ENCODE measurements around the gene LRRC4B. TPM values are rescaled to one million over a fixed set of nuclear protein-coding genes. Genes with fewer than 3 reads are reported as not detected.

The LRRC4B gene
- total RNA-seq, 1 experiment from 2014 or later, result 1.7 TPM

DNA sequence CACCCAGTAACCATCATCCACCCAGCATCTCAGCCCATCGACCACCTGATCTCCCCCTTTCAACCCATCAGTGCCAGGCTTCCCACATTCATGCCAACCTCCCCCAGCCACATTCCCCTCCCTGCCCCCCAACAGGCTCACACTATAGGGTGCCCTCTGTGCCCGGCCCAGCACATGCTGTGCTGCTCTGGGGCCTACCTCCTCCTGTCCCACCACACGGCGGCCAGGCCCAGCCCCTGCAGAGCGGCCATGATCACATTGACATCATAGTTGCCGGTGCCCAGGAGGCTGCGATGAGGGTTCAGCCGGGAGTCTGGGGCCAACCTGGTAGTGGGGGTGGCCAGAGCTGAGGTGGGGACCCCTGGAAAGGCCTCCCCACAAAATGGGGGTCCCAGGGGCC is 60.9 kb downstream of the LRRC4B start:
- no peaks in the 10 kb centered on the region for H3K27me3 ChIP-seq
- no peaks in the 10 kb centered on the region for H3K36me3 ChIP-seq
- no peaks in the 10 kb centered on the region for H3K9me3 ChIP-seq
- H3K4me3 ChIP-seq, result no peak overlapping the region
- no peak for DNase-seq

DNA sequence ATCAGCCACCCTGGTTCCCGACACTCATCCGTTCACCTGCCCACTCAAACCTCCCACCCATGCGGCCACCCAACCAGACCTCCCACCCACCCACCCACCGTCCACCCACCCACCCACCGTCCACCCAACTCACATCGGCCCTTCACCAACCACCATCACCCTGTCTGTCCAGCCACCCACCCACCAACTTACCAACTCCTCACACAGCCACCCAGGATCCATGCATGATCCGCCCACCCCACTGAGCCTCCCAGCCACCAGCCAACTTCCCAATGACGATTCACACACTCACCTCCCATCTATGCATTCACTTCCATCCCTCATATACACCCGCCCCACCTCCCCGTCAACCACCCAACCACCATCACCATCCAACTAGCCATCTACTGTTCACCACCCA is 61.5 kb downstream of the LRRC4B start:
- no peaks in the 10 kb centered on the region for H3K36me3 ChIP-seq
- no peaks in the 10 kb centered on the region for H3K27me3 ChIP-seq
- H3K4me3 ChIP-seq, result no peak overlapping the region
- no peaks in the 10 kb centered on the region for H3K9me3 ChIP-seq
- DNase-seq, result no peak

DNA sequence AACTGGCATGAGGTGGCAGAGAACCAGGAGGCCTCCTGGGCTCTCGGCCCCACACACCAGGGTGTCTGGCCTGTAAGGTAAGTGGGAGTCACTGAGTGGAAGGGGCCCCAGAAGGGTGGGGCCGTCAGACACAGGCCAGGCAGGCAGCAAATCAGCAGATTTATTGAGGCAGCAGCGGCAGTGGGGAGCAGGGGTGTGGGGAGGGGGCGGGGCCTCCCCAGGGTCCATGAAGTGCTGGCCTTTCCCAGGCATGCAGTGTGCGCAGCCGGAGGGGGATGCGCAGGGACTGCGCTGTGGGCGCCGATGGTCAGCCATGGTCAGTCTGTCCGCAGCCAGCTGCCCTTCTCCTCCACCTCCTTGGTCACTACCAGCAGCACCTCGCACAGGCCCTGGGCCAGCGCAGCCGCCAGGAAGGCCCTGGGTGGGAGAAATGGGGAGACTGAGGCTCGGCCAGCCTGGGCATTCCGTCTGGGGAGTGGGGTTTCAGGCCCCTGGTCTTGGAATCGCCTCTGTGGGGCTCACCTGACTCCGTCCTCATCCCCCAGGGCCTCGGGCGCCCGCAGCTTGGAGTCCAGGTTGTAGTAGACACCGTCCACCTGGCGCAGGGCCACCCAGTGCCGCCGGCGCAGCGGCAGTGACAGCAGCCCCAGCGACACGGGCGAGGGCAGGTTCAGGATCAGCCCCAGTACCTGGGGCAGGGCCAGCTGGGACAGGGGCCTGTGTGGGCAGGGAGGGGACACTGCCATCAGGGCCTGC is 62.2 kb downstream of the LRRC4B start:
- H3K9me3 ChIP-seq, result no peaks in the 10 kb centered on the region
- no peaks in the 10 kb centered on the region for H3K27me3 ChIP-seq
- DNase-seq, result no peak
- H3K4me3 ChIP-seq, result no peak overlapping the region
- no peaks in the 10 kb centered on the region for H3K36me3 ChIP-seq

DNA sequence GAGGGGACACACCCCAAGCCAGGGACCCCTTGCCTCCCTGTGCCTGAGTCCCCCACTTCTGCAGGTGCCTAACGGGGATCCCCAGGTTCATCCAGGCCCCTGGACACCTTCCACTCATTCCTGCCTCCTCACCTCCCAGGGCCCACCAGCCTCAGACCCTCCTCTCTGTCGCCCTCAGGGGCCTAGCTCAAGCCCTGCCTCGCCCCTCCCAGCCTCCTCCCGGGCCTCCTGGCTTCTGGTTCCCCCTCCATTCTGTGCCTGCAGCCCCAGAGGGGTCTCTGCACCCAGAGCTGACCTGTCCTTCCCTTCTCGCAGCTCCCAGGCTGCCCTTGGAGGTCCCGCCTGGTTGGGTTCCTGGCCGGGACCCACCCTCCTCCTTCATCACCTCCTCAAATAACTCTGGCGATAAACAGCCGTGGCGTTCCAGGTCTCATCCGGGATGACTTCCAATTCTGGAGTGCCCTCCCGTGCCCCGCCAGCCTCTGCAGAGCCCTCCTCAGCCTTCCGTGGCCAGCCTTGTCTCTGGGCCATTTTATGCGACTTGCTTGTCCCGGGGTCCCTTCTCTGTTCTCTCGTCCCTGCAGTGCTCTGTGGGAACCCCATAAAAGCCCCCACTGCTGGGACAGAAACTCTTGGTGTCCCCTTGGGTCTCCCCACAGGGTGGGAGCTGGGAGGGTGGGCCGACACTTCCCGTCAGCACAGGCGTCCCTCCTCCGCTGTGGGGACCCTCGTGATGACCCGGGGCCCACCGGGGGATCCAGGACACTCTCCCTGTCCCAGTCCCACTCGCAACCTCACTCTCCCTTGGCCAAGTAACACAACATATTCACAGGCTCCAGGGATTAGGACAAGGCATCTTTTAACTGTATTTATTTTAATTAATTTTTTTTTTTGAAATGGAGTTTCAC is 66.4 kb downstream of the LRRC4B start:
- no peaks in the 10 kb centered on the region for H3K9me3 ChIP-seq
- H3K27me3 ChIP-seq, result peaks cover 13% of the 10 kb centered on the region
- DNase-seq, result no peak
- no peaks in the 10 kb centered on the region for H3K36me3 ChIP-seq
- H3K4me3 ChIP-seq, result no peak overlapping the region

DNA sequence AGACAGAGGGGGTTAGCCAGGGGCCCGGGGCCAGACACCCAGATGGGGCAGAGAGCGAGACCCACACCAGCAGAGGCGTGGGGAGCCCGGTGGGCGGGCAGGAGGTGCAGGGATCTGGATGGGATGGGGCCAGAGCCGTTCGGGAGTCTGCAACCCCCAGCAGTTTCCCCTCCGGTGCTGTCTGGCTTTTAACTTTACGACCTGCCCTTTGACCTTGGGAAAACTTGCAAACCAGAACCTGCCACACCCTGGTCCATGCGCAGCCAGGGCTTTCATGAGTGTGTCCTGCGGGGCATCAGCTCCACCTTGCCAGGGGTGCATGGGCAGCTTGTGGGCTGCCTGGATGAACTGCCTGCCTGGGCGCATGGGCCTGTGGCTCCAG is 67.1 kb downstream of the LRRC4B start:
- H3K4me3 ChIP-seq, result no peak overlapping the region
- H3K9me3 ChIP-seq, result no peaks in the 10 kb centered on the region
- no peaks in the 10 kb centered on the region for H3K36me3 ChIP-seq
- no peak for DNase-seq
- H3K27me3 ChIP-seq, result peaks cover 17% of the 10 kb centered on the region

DNA sequence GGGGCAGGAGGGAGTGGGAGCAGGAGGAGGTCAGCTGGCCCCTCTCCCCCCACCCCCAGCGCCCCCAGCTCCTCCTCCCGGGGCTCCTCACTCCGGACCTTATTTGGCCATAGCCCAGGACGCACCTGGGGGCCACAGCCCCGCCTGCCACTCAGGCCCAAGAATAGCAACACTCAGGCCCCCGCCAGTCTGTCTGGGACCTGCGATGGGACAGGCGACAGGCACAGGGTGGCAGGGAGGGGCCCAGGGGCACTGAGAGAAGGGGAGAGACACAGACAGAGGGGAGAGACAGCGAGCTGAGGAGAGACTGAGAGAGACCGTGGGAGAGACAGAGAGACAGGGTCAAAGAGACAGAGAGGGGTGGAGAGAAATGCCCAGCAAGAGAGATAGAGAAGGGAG is 67.5 kb downstream of the LRRC4B start:
- no peak overlapping the region for H3K4me3 ChIP-seq

DNA sequence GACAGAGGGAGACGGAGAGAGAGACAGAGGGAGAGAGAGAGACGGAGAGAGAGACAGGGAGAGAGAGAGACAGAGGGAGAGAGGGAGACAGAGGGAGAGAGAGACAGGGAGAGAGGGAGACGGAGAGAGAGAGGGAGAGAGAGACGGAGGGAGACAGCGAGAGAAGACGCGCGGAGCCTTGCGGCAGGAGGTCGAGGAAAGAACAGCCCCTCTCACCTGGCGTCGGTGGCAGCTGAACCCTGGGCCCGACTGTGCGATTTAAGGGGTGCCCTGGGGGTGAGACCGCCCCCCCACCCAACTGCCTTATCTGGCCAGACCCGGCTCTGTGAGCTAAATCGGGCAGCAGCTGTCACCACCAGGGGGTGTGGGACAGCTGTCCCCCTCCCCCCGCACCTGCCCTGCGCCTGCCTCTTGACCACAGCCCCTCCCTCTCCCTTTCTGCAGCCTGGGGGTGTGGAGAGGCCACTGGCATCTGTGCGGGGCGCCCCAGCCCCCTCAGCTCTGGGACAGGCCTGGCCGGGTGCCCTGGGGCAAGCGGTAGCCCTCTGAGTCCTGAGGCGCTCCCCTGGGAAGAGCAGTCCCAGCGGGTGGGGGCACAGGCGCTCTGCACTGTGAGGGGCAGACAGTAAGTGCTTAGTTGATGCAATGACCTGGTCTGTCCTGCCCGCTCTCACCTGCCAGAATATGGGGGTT is 68.0 kb downstream of the LRRC4B start:
- no peaks in the 10 kb centered on the region for H3K9me3 ChIP-seq
- H3K27me3 ChIP-seq, result peaks cover 21% of the 10 kb centered on the region
- H3K4me3 ChIP-seq, result no peak overlapping the region
- no peaks in the 10 kb centered on the region for H3K36me3 ChIP-seq
- DNase-seq, result no peak

More for the DNA sequence above, 67.5 kb downstream of the LRRC4B start:
- H3K9me3 ChIP-seq, result no peaks in the 10 kb centered on the region
- H3K36me3 ChIP-seq, result no peaks in the 10 kb centered on the region
- peaks cover 17% of the 10 kb centered on the region for H3K27me3 ChIP-seq
- no peak for DNase-seq

DNA sequence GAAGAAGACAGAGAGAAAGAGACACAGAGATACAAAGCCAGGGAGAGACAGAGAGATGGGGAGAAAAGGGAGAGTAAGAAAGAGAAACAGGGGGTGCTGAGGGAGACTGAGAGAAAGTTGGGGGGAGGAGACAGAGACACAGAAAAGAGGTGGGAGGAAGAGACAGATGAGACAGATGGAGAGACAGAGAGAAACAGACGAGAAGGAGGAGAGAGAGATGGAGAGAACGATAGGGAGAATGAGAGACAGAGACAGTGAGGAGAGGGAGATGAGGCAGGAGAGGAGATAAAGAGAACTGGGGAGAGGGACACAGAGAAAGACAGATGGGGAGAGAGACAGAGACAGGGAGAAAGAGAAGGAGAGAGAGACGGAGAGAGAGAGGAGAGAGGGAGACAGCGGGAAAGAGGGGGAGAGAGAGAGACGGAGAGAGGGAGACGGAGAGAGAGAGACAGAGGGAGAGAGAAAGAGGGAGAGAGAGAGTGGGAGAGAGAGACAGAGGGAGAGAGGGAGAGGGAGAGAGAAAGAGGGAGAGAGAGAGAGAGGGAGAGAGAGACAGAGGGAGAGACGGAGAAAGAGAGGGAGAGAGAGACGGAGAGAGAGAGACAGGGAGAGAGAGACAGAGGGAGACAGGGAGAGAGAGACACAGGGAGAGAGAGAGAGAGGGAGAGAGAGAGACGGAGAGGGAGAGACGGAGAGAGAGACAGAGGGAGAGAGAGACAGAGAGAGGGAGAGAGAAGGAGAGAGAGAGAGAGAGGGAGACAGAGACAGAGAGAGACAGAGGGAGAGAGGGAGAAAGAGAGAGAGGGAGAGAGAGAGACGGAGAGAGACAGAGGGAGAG is 69.8 kb downstream of the LRRC4B start:
- Histone ChIP-seq H3K4me3 (no peak overlapping the region), H3K27me3 (peaks cover 33% of the 10 kb centered on the region), H3K36me3 (no peaks in the 10 kb centered on the region), H3K9me3 (no peaks in the 10 kb centered on the region)
- no peak for DNase-seq

DNA sequence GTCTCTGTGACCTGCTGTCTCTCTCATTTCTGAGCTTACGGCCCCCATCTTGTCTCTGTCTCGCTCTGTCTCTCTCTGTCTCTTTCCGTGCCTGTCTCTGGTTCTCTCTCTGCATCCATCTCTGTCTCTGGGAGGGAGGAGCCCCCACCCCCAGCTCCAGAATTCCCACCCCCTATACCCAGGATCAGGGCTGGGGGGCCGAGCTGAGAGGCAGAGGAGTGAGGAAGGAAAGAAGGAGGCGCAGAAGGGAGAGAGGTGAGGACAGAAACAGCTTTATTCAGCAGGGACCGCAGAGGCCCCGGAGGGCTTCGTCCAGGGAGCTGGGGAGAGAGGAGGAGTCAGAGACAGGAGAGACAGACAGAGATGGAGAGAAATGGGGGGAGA is 71.2 kb downstream of the LRRC4B start:
- H3K9me3 ChIP-seq, result no peaks in the 10 kb centered on the region
- H3K36me3 ChIP-seq, result no peaks in the 10 kb centered on the region
- peaks cover 39% of the 10 kb centered on the region for H3K27me3 ChIP-seq
- H3K4me3 ChIP-seq, result no peak overlapping the region
- no peak for DNase-seq

DNA sequence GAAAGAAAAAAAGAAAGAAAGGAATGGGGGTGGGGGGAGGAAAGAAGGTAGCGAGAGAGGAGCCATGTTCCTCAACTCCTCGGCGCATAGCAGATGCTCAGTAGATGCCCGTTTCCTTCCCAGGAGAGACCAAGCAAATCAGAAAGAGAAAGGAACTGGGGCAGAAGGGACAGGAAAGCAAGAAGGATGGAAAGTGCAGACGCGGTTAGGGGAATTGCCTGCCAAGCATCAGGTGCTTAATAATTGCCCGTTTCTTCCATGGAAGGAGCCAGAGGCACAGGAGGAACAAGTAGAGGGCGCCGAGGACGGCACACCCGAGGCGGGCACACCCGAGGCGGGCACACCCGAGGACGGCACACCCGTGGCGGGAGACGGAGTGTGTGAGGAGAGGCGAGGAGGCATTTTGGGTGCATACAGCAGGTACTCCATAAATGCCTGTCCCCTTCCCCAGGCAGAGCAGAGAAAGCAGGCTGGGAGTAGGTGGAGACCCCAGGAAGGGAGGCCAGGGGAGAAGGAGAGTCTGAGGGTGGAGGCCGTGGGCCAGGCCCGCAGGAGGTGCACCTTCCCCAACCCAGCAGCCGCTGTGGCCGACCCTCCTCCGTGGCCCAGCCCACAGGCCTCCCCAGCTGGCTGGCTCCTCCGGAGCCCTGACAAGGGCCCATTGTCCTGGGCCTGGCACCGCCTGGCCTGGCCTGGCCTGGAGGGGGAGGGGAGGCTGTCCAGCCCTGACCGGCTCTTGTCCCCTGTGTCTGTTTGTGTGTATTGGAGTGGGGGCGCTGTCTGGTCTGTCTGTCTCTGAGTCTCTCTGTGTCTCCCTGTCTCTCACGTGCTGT is 71.8 kb downstream of the LRRC4B start:
- Histone ChIP-seq H3K4me3 (no peak overlapping the region), H3K9me3 (no peaks in the 10 kb centered on the region), H3K36me3 (no peaks in the 10 kb centered on the region), H3K27me3 (peaks cover 46% of the 10 kb centered on the region)
- DNase-seq, result no peak

DNA sequence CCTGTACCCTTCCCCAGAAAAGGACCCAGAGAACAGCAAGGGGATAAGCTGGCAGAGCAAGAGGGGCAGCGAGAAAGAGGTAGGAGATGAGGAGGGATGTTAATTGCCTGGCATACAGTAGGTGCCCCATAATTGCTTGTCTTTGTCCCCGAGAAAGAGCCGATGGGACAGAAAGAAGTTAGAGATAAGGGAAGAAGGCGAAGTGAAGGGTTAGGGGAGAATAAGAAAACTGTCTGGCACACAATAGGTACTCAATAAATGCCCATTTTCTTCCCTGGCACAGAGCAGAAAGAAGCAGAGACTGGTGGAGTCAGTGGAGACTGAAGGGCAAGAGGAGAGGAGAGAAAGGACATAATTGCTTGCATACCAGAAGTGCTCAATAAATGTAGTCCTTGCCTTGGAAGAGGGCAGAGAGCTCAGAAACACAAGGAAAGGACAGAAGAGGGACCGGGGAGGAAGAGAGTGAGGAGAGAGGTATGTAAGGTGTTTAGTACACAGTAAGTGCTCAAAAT is 73.2 kb downstream of the LRRC4B start:
- H3K9me3 ChIP-seq, result no peaks in the 10 kb centered on the region
- no peaks in the 10 kb centered on the region for H3K36me3 ChIP-seq
- peaks cover 55% of the 10 kb centered on the region for H3K27me3 ChIP-seq
- DNase-seq, result no peak
- H3K4me3 ChIP-seq, result no peak overlapping the region

DNA sequence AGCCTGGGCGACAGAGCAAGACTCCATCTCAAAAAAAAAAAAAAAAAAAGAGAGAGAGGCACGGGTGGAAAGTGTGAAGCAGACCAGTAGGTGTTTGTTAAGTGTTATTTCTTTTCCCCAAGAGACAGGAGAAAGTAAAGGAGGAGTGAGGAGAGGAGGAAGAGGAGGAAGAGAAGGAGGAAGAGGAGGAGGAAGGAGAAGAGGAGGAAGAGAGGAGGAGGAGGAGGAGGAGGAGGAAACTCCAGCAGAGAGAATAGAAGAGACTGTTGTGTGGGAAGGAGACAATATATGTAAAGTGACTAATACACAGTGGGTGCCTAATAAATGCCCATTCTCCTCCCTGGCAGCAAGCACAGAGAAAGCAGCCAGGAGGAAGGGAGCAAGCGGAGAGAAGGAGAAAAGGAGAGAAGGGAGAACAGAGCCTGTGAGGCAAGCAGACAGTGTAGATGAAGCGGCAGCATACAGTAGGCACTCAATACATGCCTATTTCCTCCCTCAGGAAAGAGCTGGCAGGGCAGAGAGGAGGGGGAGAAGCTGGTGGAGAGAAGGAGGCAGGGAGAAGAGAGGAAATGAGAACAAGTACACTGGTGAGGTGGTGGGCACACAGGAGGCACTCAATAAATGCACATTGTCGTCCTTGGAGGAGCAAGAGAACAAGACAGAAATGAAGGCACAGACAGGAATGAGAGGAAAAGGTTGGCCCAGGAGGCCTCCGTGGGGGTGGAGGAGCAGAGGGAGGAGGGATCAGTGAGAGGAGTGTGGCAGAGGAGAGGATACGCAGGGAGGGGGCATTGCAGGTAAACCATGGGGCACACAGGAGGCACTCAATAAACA is 73.8 kb downstream of the LRRC4B start:
- Histone ChIP-seq H3K27me3 (peaks cover 57% of the 10 kb centered on the region), H3K9me3 (no peaks in the 10 kb centered on the region), H3K36me3 (no peaks in the 10 kb centered on the region), H3K4me3 (no peak overlapping the region)
- no peak for DNase-seq

DNA sequence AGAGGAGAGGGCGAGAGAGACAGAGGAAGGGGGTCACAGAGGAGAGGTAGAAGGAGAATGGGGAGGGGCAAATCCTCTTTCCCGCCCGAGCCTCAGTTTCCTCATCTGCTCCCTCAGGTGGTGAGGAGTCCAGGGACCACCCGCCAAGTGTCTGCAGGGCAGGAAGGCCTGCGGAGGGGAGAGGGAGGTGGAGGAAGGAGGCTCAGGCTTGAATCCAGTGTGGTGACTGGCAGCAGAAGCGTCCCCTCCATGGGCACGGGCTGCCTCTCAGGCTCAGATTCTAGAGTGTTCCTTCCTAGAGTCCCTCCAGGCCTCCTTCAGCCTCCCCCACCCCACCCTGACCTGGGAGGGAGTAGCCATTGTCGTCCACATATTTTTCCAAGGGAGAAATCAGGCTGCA is 75.1 kb downstream of the LRRC4B start:
- no peak for DNase-seq

DNA sequence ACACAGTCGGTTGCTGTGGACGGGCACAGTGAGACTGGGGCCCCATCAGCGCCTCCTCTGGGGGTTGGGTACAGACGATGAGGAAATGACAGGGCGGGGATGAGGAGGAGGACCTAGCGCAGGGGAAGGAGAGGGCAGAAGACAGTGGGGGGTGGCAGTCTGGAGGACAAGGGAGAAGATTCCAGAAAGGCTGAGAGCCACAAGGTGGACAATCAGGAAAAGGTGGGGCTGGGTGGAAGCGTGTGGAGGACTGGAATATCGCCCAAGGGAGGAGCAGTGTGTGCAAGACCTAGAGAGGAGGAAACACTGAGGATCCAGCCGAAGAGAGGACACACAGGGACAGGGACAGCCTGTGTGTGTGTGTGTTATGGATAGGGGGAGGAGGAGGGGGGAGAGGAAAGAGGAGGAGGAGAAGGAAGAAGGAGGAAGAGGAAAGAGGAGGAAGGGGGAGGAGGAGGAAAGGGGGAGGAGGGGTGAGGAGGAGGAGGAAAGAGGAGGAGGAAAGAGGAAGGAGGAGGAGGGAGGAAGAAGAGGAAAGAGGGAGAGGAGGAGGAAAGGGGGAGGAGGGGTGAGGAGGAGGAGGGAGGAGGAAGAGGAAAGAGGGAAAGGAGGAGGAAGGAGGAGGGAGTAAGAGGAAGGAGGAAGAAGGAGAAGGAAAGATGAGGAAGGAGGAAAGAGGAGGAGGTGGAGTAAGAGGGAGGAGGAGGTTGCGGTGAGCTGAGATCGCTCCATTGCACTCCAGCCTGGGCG is 75.8 kb downstream of the LRRC4B start:
- H3K4me3 ChIP-seq, result no peak overlapping the region
- no peaks in the 10 kb centered on the region for H3K9me3 ChIP-seq
- no peaks in the 10 kb centered on the region for H3K36me3 ChIP-seq
- DNase-seq, result no peak
- H3K27me3 ChIP-seq, result peaks cover 64% of the 10 kb centered on the region

More for the DNA sequence above, 75.1 kb downstream of the LRRC4B start:
- Histone ChIP-seq H3K4me3 (no peak overlapping the region), H3K27me3 (peaks cover 62% of the 10 kb centered on the region), H3K9me3 (no peaks in the 10 kb centered on the region), H3K36me3 (no peaks in the 10 kb centered on the region)

All from MG63 (cell line).